GM21723 (cell line): ENCODE measurements around the gene RERG.
A peak's percentile ranks its signal among the peaks of the same experiment; 100 is the strongest.
"Not testable (repeated sequence)": the region's sequence is repeated elsewhere in the genome, so short reads cannot be mapped to it uniquely, and the experiment has no call there.

Experiments
- ATAC-seq: cut with Tn5 transposase; IDR thresholded peaks from one replicate; pipeline ENCODE4 v1.9.1; 2021; ENCODE audit warnings: mild to moderate bottlenecking, moderate library complexity; ENCODE audit not compliant: unreplicated experiment

Gene RERG, protein sequence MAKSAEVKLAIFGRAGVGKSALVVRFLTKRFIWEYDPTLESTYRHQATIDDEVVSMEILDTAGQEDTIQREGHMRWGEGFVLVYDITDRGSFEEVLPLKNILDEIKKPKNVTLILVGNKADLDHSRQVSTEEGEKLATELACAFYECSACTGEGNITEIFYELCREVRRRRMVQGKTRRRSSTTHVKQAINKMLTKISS

DNA sequence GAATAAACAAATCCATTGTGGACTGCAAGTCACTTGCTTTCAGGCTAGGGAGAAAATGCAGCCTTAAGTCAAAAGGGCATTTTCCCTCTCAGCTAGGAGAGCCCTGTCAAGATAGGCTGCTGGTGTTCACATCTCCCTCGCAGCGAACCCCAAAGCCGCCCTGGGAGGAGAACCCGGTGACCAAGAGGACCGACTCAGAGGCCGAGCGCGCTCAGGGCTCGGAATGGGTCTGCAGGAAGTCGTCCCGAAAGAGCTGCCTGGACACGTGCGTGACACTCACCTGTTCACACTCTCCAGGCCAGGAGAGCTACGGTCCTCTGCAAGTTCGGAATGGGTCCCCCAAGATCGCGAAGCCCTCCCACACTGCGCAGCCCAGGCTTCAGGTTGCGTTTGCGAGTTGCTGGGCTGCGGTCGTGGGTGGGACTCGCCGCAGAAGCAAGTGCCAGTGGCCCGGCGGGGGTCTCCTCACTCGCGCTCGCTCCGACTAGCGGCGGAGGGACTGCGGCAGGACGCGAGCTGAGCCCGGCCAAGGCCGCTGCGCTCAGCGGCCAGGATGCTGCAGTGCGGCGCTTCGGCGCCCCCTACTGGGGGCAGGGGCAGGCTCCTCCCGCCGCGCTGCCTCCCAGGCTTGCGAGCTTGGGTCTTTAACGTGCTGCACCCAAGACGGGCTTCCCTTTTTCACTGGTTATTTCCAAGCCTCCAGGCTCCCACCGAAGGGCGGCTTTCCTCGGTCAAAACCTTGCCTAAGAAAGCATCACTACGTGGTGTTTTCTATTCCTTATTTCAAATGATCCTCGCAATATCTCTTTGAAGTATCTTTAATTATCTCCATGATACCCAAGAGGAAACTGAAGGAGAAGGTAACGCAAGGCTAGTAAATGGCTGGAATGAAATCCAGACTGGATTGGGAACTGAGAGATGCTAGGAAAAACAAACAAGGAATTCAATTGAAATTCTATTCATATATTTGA lies at the start of gene RERG:
RERG (minus strand) TSS at position 503 of the 971 bp plus-strand sequence. CDS start 3,928 bp downstream, outside the sequence.
- ATAC-seq = peak; percentile 98

DNA sequence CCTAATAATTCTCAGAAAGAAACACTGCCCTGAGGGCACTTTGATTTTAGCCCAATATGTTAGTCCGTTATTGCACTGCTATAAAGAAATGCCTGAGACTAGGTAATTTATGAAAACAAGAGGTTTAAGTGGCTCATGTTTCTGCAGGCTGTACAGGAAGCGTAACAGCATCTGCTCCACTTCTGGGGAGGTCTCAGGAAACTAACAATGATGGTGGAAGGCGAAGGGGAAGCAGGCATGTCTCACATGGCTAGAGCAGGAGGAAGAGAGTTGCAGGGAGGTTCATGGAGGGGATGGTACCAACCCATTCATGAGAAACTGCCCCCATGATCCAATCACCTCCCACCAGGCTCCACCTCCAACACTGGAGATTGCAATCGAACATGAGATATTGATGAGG lies 49.4 kb upstream of the RERG start:
- no peak for ATAC-seq

DNA sequence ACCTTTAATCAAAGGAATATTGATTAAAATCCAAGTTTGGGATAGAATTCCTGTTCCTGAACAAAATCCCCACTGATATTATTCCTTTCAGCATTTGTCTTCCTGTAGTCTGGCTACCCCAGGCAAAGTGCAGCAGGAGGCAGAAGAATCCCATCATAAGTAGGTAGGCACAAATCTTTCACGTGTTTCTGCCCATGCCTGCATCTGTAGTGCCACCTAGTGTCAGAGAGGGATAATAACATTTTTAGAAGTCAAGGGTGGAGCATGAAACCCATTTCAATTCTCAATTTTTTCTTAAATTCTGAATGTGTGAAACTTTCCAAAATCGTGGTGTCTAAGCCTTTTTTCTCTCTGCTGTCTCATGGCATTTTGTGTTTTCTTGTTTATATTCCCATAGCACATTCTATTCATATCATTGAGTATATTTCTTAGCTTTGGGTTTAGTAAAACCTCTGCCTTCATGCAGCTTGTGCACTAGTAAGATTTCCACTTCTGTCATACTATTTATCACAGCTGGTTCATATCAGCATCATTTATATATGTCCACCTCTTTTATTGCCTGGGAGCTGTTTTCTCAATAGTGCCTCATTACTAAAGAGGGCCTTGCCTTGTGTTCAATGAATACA lies 47.8 kb upstream of the RERG start:
- peak; percentile 91 for ATAC-seq

DNA sequence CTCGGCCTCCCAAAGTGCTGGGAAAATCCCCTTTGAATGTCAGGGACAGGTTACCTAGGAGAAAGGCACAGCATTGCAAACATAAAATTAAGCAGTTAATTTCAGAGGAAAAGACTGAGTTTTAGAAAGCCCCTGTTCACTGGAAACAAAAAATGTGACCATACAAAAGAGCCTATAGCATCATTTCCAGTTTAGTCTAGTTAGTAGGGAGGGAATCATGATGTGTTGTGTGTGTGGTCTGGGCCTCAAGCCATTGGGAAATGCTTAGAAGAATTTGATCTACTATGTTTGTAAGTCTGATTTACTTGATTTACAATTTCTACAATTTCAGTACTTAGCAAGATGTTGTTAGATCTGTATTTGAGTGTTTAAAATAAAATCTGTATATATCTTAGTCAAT lies 47.1 kb upstream of the RERG start:
- ATAC-seq = no peak

DNA sequence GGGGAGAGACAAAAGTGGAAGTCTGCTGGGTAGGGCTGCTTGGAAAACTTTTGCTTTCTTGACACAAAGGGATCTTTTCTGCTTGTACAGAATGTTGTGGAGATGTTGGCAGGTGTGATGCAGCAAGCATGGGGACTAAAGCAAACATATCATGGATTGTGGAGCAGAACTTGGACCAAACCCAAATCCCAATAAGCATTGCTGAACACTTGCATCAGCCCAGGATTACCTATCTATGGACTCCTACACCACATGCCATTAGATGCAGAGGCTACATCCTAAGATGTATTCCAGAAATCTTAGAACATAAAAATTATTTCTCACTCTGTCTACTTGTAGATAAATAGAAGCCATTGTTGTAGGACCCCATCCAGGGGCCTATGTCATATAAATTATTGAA lies 44.7 kb upstream of the RERG start:
- ATAC-seq = no peak

DNA sequence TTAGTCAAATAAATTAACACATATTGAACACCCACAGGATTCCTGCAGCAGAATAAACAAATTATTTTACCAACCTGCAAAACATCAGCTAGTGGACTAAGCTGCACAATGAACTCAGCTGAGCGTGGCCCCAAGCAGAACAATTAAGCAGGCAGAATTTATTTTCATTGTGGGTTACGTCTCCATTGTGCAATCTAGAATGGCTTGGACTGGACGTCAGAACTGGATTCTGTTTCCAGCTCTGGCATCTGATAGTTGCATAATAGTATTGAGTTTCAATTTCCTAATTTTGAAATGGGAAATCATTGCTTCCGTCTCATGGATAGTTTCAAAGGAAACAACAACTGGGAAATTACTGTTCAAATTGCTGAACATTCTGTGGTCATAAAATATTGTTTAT lies 35.5 kb upstream of the RERG start:
- no peak for ATAC-seq

DNA sequence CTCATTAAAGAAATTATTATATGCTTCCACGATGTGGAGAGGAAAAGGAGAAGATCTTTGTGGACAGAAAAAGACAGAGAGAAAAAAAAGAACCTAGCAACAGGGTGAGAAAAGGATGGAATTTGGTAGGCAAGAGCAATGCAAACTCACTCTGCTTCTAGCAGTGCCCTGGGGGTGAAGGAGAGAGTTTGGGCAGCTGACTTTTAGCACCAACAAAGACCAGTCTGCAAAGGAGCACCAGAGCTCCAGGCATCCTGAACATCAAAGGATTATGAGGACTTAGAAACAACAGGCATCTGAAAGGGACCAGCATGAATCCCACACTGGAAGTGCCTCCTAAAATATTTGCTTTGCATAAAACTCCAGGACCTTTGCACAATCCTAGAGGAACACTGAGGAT lies 32.8 kb upstream of the RERG start:
- no peak for ATAC-seq

DNA sequence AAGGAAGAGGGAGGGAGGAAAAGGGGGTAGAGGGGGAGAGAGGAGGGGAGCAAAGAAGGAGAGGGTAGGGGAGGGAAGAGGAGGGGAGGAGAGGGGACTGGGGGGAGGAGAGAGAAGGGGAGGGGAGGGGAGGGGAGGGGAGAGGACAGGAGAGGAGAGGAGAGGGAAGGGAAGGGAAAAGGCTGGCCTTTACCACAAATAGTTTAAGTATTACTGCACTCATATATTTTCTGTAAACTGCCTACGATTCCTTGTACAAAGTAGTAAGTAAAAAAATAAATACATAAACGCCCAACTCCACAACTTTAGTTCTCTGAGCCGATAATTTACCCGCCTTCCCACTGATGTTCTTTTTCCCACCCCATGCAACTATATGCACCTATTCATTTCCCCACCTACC lies 23.7 kb upstream of the RERG start:
- ATAC-seq = no peak

DNA sequence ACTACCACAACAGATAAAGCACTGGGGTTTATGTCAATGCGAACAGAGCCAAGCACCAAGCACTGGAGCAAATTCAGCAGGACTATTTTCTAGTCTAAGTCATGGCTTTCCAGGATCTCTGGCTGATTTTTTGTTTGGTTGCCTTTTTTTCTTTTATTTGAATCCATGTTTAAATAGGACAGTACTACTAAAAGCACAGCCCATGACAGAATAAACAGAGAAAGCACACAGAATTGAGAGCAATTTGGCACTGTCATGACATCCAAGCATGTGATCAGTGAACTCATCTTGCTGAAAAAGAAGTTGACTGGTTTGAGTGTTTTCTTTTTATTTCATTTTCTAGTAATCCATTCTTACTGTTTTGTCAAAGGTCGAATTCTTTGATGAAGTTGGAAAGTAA lies 23.1 kb upstream of the RERG start:
- ATAC-seq = no peak

DNA sequence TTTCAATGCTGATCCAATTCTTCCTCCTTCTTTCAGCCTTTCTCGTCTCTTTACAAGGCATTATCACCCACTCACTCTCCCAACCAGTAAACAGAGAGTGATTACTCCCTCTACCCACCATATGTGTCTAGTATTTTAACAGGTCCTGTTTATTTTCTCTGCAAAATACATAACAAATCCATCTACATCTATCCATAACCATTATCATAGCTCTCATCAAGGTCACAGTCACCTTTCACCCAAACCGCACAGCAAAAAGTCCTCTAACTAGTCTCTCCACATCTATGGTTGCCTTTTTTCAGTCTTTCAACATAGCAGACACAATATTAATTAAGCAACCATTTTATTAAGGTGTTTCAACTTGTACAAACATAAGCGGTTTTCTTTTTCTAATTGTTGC lies 21.9 kb upstream of the RERG start:
- no peak for ATAC-seq

DNA sequence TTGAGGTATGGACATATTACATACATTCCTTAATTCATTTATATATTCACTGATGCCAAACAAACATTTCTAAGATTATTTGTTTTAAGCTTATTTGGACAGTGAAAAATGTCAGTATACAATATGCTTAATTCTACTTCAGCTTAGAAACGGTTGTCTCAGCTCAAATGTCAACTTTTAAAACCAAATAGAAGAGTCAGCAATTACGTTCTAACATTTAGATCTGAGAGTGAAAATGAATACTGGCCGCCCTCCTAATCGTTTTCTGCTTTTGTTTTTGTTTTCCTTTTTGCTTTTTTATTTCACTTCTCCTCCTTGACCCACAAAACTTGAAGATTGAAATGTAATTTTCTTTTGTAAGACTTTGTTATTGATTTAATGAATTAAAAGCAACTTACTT lies 19.7 kb upstream of the RERG start:
- ATAC-seq = no peak

DNA sequence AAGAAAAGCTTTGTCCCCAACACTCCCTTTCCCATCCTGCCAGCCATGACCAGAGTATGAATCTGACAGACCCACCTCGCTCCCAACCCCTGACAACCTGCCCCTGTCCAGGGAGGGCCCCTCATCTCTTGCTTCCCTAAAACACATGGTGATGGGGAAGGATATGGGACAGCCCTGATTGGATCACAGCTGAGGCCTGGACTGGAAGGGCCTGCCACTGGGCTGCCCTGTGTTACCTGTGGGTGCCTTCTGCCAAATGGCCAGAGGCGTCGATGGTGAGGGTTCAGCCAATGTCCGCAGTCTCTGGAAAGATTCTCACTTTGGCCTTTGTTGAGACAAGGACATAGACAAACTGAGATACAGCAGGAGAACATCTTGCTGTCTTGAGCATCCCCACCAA lies 13.3 kb upstream of the RERG start:
- ATAC-seq = no peak

DNA sequence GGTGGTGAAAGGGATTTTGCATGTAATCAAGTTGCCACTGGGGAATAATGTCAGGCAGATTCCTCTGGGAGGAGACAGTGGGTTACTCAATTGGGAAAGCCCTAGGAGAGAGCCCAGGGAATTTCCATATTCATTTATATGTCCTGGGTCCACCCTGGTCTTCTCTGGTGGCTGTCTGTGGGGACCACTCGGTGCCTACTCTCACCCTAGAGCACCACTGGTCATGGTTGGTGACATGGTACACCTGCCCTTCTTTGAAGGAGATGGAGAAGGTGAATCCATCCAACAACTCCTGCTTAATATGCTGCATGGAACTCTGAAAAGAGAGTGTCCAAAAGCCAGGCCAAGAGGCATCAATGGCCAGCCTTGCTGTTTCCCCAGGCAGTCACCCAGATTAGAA lies 12.8 kb upstream of the RERG start:
- ATAC-seq = no peak

DNA sequence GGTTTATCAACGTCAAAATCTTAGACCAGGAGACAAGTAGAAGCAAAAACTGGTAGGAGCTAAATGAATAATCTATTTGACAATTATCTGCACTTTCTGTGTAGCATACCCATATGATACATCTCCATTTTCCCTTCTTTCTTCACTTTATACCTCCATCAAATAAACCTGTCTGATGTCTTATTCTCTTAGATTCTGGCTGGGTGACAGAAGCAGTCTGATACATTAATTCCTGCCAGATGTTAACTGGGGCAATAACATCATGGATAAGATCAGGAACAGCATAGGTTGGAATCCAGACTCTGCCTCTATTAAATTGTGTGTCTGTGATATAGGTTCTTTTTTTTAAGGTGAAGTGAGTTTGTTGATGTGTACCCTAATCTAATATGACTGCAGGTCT lies 11.7 kb upstream of the RERG start:
- ATAC-seq = no peak

DNA sequence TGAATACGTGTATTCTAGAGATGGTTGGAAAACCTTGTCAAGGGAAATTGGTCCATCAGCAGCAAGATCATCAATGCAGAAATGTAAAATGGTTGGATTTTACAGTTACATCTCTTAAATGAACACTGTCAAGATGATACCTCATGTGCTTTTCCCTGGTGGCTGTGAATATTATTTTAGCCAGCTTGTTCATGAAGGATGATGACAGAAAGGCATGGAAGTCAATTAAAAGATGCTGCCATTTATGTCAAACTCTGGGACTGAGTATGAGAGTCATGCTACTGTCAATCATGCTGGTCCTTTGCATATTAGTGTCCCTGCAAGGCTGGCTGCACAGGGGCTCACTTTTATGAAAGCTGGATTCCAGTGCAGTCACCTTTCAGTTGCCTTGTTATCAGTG lies 10.3 kb upstream of the RERG start:
- ATAC-seq = no peak

DNA sequence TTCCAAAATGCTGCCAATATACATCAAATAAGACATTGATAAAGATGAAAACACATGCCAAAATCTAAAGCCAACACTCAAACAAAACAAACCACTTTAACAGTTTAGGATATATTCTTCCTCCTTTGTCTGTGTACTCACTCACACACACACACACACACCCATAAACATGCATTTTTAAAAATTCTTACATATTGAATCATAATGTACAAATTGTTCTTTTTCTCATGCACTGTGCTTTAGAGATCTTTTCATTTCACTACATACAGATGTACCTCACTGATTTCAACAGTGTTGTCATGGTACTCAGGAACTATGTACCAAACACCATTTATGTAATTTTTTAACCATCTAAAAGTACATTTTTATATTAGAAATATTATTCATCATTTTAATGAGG lies 9.5 kb upstream of the RERG start:
- no peak for ATAC-seq

DNA sequence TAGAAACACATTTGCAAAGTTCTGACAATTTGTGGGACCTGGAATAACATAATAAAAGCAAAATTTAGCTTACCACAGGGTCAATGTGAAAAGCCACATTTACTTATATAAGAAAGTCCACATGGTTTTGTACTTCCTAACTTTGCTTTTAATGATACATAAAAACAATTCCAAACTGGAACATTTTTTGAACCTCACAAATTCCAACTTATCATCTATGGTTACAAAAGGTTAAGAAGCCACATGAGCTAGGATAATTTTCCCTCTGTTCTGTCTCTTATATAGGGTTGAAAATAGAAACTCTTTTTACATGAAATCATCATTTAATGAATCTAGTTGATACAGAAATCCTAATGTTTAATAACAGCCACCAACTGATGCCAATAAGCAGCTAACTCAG lies 8.9 kb upstream of the RERG start:
- no peak for ATAC-seq

DNA sequence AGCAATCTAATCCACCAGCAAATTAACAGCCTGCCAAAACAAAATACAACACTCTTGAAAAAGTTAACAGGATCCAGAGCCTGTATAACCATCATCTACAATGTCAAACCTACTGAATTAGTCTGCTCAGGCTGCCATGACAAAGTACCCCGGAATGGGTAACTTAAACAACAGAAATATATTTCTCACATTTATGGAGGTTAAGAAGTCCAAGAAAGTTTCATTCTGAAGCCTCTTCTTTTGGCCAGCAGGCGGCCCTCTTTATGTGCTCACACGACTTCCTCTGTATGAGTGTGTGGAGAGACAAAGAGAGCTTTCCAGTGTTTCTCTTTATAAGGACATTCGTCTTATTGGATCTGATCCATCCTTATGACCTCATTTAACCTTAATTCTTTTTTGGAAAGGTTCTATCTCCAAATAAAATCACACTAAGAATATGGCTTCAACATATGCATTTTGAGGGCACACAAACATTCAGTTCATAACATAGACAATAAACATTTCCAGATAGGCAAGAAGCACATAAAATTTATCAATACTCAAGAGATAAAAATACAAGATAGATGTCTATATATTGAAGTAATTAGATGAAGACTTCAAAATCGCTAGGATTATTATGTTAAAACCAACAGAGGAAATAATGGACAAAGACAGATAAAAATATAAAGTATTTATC lies 5.9 kb upstream of the RERG start:
- peak; percentile 61 for ATAC-seq

DNA sequence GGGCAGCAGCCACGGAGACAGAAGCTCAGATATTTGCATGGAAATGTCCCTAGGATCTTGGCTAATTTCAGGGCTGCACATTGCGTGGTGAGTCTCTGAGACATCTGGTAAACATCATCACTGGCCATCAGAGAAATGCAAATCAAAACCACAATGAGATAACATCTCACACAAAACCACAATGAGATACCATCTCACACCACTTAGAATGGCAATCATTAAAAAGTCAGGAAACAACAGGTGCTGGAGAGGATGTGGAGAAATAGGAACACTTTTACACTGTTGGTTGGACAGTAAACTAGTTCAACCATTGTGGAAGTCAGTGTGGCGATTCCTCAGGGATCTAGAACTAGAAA lies 4.6 kb upstream of the RERG start:
- not testable (repeated sequence) for ATAC-seq

DNA sequence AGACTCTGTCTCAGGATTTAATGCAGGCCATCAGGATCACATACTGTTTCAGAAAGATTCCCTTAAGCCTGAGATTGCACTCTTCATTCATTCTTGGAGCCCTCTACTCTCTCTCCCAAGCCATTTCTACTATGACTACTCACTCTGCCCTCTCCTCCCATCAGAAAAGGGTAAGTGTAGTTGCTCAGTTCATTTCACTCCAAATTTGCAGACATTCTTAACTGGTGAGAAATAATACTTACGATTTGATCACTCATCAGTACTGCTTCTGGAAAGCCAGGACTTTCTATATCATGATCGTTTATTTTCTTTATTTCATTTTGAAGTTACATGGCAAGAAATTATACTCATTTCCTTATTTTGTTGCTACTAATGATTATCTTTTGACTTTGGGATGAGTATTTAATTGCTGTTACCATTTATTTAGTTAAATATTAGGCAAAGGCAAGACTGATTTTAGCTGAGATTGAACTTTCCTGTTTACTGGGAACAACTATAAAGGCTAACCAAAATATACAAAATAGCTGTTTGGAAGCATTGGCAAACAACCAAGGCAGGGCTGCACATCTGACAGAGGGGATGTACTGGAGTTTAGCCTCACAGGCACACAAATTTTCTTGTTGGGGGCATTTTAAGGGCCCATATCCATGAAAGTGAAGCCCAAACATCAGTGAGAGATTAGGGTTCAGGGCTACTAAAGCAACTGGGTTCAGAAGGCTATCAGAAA lies 4.1 kb upstream of the RERG start:
- no peak for ATAC-seq

DNA sequence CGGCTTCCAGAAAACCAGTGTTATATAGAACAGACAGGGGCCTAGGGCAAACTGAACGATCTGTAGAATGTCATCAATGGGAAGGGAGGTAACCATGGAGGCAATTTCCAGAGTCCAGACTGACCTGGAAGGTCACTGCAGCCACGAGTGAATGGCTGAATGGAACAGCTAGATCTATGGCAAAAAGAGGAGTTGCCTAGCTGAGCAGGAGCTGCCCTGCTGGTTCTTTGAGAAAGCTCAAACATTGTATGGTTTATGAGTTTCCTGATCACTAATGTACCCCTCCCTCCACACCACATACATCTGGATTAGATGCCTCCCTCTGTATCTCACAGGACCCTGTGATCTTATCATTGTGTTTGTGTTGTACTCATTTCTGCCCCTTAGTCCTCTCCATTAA lies 1.0 kb upstream of the RERG start:
- no peak for ATAC-seq
